GM13976 (cell line): Measurements from ENCODE around the gene DLD.
A peak's percentile ranks its signal among the peaks of the same experiment; 100 is the strongest.

Source experiments
- DNase-seq: peaks from one replicate; pipeline ENCODE4 v3.0.0; 2012; ENCODE audit warnings: low spot score
- CTCF ChIP-seq: IDR thresholded peaks from 2 replicates; pipeline ENCODE4 v1.5.1; 2012; ENCODE audit warnings: borderline replicate concordance, mild to moderate bottlenecking; ENCODE audit not compliant: insufficient read depth; ENCODE audit errors: extremely low read depth, missing control alignments, control extremely low read depth
- in situ Hi-C: fragments of 300-500 bp; cut with MboI; formaldehyde crosslinking; loops from one replicate; pipeline ENCODE4 v1.12.0; 2022; ENCODE audit warnings: low sequenced_read_pairs, mixed read lengths, inconsistent platforms; ENCODE audit not compliant: unreplicated experiment

DLD gene

GRCh38 chr7:107874111-107874510, 16.9 kb upstream of the DLD start:
- in situ Hi-C loops: no loop called here
- no peak for DNase-seq
- no peak for TF ChIP-seq CTCF

GRCh38 chr7:107874605-107875446, 16.2 kb upstream of the DLD start:
- peak; percentile 49 for TF ChIP-seq CTCF
- in situ Hi-C loops: no loop called here
- DNase-seq: peak; percentile 61

GRCh38 chr7:107876916-107877315, 14.1 kb upstream of the DLD start:
- no peak for DNase-seq
- TF ChIP-seq CTCF: no peak
- in situ Hi-C loops: no loop called here

- no peak for TF ChIP-seq CTCF
- no peak for DNase-seq
- in situ Hi-C loops: no loop called here
Observed at GRCh38 chr7:107877731-107878382, 13.1 kb upstream of the DLD start.

- no peak for TF ChIP-seq CTCF
- DNase-seq: no peak
- in situ Hi-C loops: no loop called here
Observed at GRCh38 chr7:107878636-107879035, 12.3 kb upstream of the DLD start.

GRCh38 chr7:107879400-107880035, 11.5 kb upstream of the DLD start:
- in situ Hi-C loops: no loop called here

More at GRCh38 chr7:107879400-107880035, 11.5 kb upstream of the DLD start:
- peak; percentile 50 for DNase-seq
- peak; percentile 55 for TF ChIP-seq CTCF
